GM18867 (cell line): ENCODE results near the gene ARPC2.
"Not testable (repeated sequence)": the region's sequence is repeated elsewhere in the genome, so short reads cannot be mapped to it uniquely, and the experiment has no call there.

Source experiments
- ATAC-seq: cut with Tn5 transposase; IDR thresholded peaks from one replicate; pipeline ENCODE4 v1.9.1; 2021; ENCODE audit warnings: mild to moderate bottlenecking, moderate library complexity; ENCODE audit not compliant: unreplicated experiment

ARPC2 gene

GRCh38 chr2:218216674-218217359 is at the start of gene ARPC2:
TSS of gene ARPC2 (plus strand) at chr2:218217189. CDS start at chr2:218217471, 282 bp downstream.
- ATAC-seq = peak; percentile 74

DNA sequence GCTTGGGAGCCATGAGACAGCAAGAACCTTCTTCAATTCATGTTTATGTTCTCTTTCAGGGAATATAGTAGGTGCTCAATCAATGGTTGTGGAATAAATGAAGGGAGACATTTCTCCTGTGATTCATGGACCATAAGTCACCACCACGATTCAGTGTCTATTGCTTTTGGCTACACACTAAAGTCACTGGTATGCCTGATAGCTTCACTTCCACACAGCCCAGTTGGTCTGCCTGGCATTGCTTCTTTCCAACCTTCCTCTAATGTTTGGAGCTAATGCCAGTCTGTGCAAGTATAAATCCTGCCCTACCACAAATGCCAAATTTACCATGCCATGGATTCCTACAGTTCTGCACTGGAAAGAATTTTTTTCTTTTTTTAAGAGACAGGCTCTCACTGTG is 49.0 kb upstream of the ARPC2 start:
- ATAC-seq = no peak

- ATAC-seq = no peak
Measured at GRCh38 chr2:218168635-218169462, 48.1 kb upstream of the ARPC2 start.

- no peak for ATAC-seq
Measured at GRCh38 chr2:218169757-218170546, 47.0 kb upstream of the ARPC2 start.

DNA sequence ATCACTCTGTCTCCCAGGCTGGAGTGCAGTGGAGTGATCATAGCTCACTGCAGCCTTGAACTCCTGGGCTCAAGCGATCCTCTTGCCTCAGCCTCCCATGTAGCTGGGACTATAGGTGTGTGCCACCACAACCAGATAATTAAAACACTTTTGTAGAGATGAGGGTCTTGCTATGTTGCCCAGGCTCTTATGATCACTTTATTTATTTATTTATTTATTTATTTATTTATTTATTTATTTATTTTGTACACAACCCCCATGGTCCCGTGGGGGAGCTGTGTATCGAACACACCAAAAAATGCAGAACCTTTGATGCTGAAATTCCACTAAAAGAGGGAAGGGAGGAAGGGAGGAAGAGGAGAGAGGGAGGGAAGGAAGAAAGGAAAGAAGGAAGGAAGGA is 45.2 kb upstream of the ARPC2 start:
- ATAC-seq = not testable (repeated sequence)

DNA sequence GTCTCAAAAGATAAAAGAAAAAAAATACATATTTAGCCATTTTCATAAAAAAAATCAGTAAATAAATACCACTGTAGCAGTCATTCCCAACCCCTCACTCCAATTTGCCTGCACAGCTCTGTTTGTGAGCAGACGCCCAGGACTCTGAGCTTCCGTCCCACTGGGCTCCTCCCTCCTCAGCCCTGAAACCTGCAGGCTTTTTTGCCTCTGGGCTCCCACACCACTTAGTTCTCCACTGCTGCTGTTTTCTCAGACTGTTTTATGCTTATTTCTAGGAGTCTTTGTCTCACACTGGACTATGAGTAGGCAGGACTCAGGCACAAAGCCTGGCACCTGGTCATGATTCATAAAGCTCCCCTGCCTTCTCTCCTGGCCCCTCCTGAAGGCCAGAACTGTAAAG is 44.1 kb upstream of the ARPC2 start:
- no peak for ATAC-seq

- ATAC-seq = no peak
Measured at GRCh38 chr2:218179782-218180181, 37.2 kb upstream of the ARPC2 start.

DNA sequence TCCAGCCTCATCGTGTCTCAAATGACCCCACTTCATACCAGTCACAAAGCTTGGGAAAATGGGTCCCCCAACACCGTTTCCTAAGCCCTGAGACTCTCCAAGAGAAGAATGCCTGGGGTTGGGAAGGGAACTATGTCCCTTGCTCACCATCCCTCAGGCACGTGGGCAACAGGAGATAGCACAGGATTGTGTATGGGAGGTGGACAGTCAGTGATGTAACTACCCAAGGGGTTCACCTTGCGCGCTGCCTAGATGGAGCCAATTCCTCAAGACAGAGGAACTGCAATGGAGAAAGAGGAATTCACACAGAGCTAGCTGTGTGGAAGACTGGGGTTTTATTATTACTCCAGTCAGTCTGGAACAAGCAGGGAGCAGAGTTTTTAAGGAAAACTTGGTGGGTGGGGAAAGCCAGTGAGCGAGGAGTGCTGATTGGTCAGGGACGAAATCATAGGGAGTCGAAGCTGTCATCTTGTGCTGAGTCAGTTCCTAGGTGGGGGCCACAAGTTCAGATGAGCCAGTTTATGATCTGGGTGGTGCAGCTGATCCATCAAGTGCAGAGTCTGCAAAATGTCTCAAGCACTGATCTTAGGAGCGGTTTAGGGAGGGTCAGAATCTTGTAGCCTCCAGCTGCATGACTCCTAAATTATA is 36.4 kb upstream of the ARPC2 start:
- ATAC-seq = no peak

- no peak for ATAC-seq
Measured at GRCh38 chr2:218184331-218184730, 32.7 kb upstream of the ARPC2 start.

- ATAC-seq = peak; percentile 65
Measured at GRCh38 chr2:218186355-218186766, 30.6 kb upstream of the ARPC2 start.

GRCh38 chr2:218186876-218187275 is 30.1 kb upstream of the ARPC2 start:
- ATAC-seq = no peak

GRCh38 chr2:218187296-218188015 is 29.5 kb upstream of the ARPC2 start:
- ATAC-seq = no peak

GRCh38 chr2:218188528-218188927 is 28.5 kb upstream of the ARPC2 start:
- ATAC-seq = no peak

DNA sequence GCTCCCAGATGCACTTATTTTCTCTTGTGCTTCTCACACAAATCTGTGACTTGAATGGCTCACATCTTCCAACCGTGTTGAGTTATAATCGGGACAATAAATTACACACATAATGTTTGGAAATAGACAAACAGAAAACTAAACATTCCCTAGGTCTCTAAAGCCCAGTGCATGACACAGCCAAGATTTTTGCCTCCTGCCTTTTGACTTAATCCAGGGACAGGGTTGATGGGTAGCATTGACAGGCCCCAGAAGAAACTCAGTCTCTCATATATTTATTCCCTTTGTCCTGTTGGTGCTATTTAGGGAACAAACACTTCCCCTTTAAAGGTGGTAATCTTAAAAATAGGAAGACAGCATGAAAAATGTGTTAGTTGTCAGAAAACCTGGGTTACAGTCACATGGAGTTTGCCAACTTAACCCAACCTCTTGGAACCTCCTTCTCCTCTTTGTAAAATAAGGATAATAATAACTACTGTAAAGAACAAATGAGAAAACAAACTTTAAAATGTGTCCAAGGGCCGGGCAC is 24.0 kb upstream of the ARPC2 start:
- ATAC-seq = no peak

DNA sequence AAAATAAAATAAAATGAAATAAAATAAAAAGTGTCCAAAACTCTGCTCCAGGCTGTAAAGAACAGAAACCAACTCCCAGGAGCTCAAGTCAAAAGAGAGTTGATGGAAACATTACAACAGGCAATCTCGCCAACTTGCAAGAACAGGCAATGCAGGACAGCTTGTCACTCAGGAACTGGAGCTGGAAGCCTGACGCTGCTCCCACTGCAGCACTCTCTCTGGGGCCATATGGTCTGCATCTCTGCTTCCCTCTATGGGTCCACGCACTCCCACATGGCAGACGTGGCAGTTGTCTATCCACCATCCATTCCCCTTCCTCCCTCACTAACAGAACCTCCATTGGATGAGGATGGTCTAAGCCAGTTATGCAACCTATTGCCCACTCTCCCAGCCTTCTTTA is 23.3 kb upstream of the ARPC2 start:
- ATAC-seq = no peak

DNA sequence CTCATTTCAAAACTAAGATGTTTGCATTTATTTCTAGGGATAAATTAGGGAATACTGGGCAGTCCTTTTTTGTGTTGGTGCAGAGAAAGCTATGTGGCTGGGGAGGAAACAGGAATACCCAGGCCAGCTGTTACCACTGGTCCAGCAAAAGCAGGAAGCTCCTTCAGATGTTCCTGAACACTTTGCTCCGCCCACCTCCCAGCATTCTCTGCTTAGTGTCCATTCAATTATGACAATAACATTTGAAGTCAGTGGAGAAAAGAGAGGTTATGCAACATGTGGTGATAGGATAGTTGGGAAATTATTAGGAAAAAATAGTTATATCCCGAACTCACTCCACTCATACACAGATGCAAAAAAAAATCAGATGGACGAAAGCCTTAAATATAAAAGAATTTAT is 22.1 kb upstream of the ARPC2 start:
- no peak for ATAC-seq

DNA sequence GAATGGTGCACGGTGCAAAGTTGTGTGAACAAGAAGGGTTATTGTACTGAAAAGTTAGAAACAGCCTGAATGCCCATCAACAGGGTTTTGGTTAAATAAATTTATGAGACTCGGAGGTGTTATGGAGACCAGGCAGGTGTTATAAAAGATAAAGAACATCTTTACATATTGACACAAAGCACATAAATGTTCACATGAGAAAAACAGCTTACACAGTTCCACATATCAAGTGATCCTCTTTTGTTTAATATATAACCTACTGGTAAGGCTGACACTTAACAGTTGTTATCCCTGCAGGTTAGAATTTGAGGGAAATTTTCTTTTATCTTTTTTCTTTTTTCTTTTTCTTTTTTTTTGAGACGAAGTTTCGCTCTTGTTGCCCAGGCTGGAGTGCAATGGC is 20.0 kb upstream of the ARPC2 start:
- ATAC-seq = no peak

- ATAC-seq = no peak
Measured at GRCh38 chr2:218202266-218202665, 14.7 kb upstream of the ARPC2 start.

DNA sequence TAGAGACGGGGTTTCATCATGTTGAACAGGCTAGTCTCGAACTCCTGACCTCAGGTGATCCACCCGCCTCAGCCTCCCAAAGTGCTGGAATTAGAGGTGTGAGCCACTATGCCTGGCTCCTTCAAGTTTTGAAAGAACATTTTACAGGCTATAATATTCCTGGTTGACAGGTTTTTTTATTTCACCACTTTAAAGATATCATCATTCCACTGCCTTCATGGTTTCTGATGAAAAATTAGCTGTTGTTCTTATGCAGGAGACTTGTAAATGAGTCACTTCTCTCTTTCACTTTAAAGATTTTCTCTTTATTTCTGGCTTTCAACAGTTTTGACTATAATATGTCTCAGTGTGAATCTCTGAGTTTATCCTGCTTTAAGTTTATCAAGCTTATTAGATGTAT is 7.9 kb upstream of the ARPC2 start:
- no peak for ATAC-seq

GRCh38 chr2:218214116-218214515 is 2.9 kb upstream of the ARPC2 start:
- ATAC-seq = no peak
